Measurements from ENCODE around the gene UPK1B. TPM values are rescaled to one million over a fixed set of nuclear protein-coding genes. Genes with fewer than 3 reads are reported as not detected.
A peak's percentile ranks its signal among the peaks of the same experiment; 100 is the strongest.

The UPK1B gene
- total RNA-seq, 1 experiment from 2014 or later, result 0.42 TPM

- Mint-ChIP-seq H3K36me3 (no peaks in the 10 kb centered on the region), H3K4me3 (no peak overlapping the region), H3K9me3 (no peaks in the 10 kb centered on the region), H3K27me3 (ENCODE audit: low read depth) (no peaks in the 10 kb centered on the region), H3K4me1 (no peaks in the 10 kb centered on the region), H3K27ac (no peak overlapping the region)
- ChIA-PET CTCF (no interaction called here), POLR2A (no interaction called here)
- TF ChIP-seq PRRX2 (CRISPR knock-in tag; IDR thresholded peaks at IDR 0.05) (no peak), IRF2 (CRISPR knock-in tag; IDR thresholded peaks at IDR 0.05; ENCODE audit: borderline replicate concordance, low read depth) (no peak), SP1 (CRISPR knock-in tag; conservative IDR thresholded peaks at IDR 0.05) (no peak), ZNF512 (CRISPR knock-in tag; IDR thresholded peaks at IDR 0.05; ENCODE audit: borderline replicate concordance) (no peak), ATF1 (CRISPR knock-in tag; IDR thresholded peaks at IDR 0.05) (no peak), NR3C1 (CRISPR knock-in tag; conservative IDR thresholded peaks at IDR 0.05; ENCODE audit: low read depth) (no peak), ZNF263 (CRISPR knock-in tag; IDR thresholded peaks at IDR 0.05; ENCODE audit: low read depth) (no peak), ZNF425 (CRISPR knock-in tag; conservative IDR thresholded peaks at IDR 0.05) (no peak), ZNF232 (CRISPR knock-in tag; IDR thresholded peaks at IDR 0.05) (no peak), CBFB (CRISPR knock-in tag; IDR thresholded peaks at IDR 0.05; ENCODE audit: low read depth) (no peak), KAT7 (CRISPR knock-in tag; IDR thresholded peaks at IDR 0.05; ENCODE audit: borderline replicate concordance) (no peak), FOXP1 (CRISPR knock-in tag; IDR thresholded peaks at IDR 0.05; ENCODE audit: borderline replicate concordance) (no peak)
- TF ChIP-seq, protein P1, sequence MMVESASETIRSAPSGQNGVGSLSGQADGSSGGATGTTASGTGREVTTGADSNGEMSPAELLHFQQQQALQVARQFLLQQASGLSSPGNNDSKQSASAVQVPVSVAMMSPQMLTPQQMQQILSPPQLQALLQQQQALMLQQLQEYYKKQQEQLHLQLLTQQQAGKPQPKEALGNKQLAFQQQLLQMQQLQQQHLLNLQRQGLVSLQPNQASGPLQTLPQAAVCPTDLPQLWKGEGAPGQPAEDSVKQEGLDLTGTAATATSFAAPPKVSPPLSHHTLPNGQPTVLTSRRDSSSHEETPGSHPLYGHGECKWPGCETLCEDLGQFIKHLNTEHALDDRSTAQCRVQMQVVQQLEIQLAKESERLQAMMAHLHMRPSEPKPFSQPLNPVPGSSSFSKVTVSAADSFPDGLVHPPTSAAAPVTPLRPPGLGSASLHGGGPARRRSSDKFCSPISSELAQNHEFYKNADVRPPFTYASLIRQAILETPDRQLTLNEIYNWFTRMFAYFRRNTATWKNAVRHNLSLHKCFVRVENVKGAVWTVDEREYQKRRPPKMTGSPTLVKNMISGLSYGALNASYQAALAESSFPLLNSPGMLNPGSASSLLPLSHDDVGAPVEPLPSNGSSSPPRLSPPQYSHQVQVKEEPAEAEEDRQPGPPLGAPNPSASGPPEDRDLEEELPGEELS (CRISPR knock-in tag; IDR thresholded peaks at IDR 0.05), result no peak
- TF ChIP-seq, protein P2, sequence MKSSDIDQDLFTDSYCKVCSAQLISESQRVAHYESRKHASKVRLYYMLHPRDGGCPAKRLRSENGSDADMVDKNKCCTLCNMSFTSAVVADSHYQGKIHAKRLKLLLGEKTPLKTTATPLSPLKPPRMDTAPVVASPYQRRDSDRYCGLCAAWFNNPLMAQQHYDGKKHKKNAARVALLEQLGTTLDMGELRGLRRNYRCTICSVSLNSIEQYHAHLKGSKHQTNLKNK (CRISPR knock-in tag; IDR thresholded peaks at IDR 0.05), result no peak
- TF ChIP-seq, protein P3, sequence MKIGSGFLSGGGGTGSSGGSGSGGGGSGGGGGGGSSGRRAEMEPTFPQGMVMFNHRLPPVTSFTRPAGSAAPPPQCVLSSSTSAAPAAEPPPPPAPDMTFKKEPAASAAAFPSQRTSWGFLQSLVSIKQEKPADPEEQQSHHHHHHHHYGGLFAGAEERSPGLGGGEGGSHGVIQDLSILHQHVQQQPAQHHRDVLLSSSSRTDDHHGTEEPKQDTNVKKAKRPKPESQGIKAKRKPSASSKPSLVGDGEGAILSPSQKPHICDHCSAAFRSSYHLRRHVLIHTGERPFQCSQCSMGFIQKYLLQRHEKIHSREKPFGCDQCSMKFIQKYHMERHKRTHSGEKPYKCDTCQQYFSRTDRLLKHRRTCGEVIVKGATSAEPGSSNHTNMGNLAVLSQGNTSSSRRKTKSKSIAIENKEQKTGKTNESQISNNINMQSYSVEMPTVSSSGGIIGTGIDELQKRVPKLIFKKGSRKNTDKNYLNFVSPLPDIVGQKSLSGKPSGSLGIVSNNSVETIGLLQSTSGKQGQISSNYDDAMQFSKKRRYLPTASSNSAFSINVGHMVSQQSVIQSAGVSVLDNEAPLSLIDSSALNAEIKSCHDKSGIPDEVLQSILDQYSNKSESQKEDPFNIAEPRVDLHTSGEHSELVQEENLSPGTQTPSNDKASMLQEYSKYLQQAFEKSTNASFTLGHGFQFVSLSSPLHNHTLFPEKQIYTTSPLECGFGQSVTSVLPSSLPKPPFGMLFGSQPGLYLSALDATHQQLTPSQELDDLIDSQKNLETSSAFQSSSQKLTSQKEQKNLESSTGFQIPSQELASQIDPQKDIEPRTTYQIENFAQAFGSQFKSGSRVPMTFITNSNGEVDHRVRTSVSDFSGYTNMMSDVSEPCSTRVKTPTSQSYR (CRISPR knock-in tag; IDR thresholded peaks at IDR 0.05), result no peak
- TF ChIP-seq, protein P4, sequence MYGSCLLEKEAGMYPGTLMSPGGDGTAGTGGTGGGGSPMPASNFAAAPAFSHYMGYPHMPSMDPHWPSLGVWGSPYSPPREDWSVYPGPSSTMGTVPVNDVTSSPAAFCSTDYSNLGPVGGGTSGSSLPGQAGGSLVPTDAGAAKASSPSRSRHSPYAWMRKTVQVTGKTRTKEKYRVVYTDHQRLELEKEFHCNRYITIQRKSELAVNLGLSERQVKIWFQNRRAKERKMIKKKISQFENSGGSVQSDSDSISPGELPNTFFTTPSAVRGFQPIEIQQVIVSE (CRISPR knock-in tag; IDR thresholded peaks at IDR 0.05; ENCODE audit: borderline replicate concordance), result no peak
- DNase-seq (ENCODE audit: low spot score) (no peak), ATAC-seq (no peak)
Measured at GRCh38 chr3:119187266-119187665, 13.9 kb downstream of the UPK1B start.

DNA sequence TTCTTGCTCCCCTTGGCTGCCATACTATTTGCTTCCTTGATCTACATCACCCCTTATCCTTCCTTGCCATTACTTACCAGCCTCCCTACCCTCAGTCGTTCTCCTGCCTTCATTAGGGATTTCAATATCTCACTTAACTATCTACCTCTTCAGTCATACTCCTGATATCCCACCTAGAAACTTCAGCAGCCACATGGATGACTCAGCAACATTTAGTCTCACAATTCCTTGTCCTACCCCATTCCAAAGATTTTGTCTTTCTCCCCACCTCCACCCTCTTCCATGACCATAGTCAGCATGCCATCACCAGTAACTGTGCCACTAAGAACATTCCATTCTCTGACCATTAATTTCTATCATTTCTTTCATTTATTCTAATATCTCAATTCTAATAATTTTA lies 18.4 kb downstream of the UPK1B start:
- H3K4me1 Mint-ChIP-seq, result peaks cover 4% of the 10 kb centered on the region
- no peak for TF ChIP-seq FOXP1 (CRISPR knock-in tag; IDR thresholded peaks at IDR 0.05; ENCODE audit: borderline replicate concordance)
- 0 out of 2 replicates have a peak, but pooled peaks have one; percentile 42 for TF ChIP-seq NFE2L1 (CRISPR knock-in tag; IDR thresholded peaks at IDR 0.05)
- ChIA-PET POLR2A (no interaction called here), CTCF (no interaction called here)
- no peaks in the 10 kb centered on the region for H3K9me3 Mint-ChIP-seq
- H3K27me3 Mint-ChIP-seq (ENCODE audit: low read depth), result no peaks in the 10 kb centered on the region
- H3K4me3 Mint-ChIP-seq, result no peak overlapping the region
- no peak overlapping the region for H3K27ac Mint-ChIP-seq
- no peak for ATAC-seq
- no peaks in the 10 kb centered on the region for H3K36me3 Mint-ChIP-seq
- no peak for DNase-seq (ENCODE audit: low spot score)

All from WTC11 (cell line).